Activated CD4-positive, CD25-positive, alpha-beta regulatory T cell treated with anti-CD3 and anti-CD28 coated beads, Interleukin-2, amount 50 U/mL, for 16 hours (primary cell): ENCODE data around the gene SNED1.

Source experiments
- DNase-seq: peaks from one replicate; pipeline ENCODE4 v3.0.0-alpha.2; 2020; ENCODE audit warnings: low read depth, low spot score

SNED1 gene

GRCh38 chr2:240992572-240993291 lies 5.7 kb upstream of the SNED1 start:
- DNase-seq, result no peak

- DNase-seq, result no peak
Measured at GRCh38 chr2:240993446-240994170, 4.8 kb upstream of the SNED1 start.

- no peak for DNase-seq
Measured at GRCh38 chr2:240994171-240994896, 4.1 kb upstream of the SNED1 start.

- no peak for DNase-seq
Measured at GRCh38 chr2:240995041-240996021, 3.1 kb upstream of the SNED1 start.

GRCh38 chr2:240996161-240996833 lies 2.1 kb upstream of the SNED1 start:
- DNase-seq, result no peak

GRCh38 chr2:240996834-240997140 lies 1.6 kb upstream of the SNED1 start:
- DNase-seq, result no peak

GRCh38 chr2:240997141-240997855 lies 1.1 kb upstream of the SNED1 start:
- DNase-seq, result no peak

GRCh38 chr2:240998706-240998994 lies 232 bp downstream of the SNED1 start:
- DNase-seq, result no peak

GRCh38 chr2:240998995-240999791 lies 775 bp downstream of the SNED1 start:
- no peak for DNase-seq

- no peak for DNase-seq
Measured at GRCh38 chr2:240999873-241000541, 1.6 kb downstream of the SNED1 start.

GRCh38 chr2:241000831-241001321 lies 2.5 kb downstream of the SNED1 start:
- DNase-seq, result no peak

- DNase-seq, result no peak
Measured at GRCh38 chr2:241001413-241002274, 3.2 kb downstream of the SNED1 start.

GRCh38 chr2:241002275-241003046 lies 4.0 kb downstream of the SNED1 start:
- no peak for DNase-seq

GRCh38 chr2:241003047-241003360 lies 4.6 kb downstream of the SNED1 start:
- DNase-seq, result no peak

- no peak for DNase-seq
Measured at GRCh38 chr2:241003369-241003768, 5.0 kb downstream of the SNED1 start.

GRCh38 chr2:241003830-241004564 lies 5.6 kb downstream of the SNED1 start:
- no peak for DNase-seq

GRCh38 chr2:241005569-241005968 lies 7.2 kb downstream of the SNED1 start:
- DNase-seq, result no peak
